Left cardiac atrium (tissue), 4 donors: Measurements from ENCODE around the gene TAS2R41. TPM values are rescaled to one million over a fixed set of nuclear protein-coding genes. Genes with fewer than 3 reads are reported as not detected.
"Not testable (repeated sequence)": the region's sequence is repeated elsewhere in the genome, so short reads cannot be mapped to it uniquely, and the experiment has no call there.

Experiments used
- ATAC-seq, 2 donors: fragments of 200-7000 bp; cut with Tn5 transposase; one replicate each; pipeline ENCODE4 v1.9.1; 2020; ENCODE audit warnings: mild to moderate bottlenecking in 2 of 2, moderate library complexity in 2 of 2
- DNase-seq: peaks from one replicate; pipeline ENCODE4 v3.0.0-alpha.2; 2020
- intact Hi-C, 2 donors: fragments of 100-400 bp; cut with DNase I; formaldehyde crosslinking; loops; one replicate each; pipeline versions ENCODE4 v1.14.1 to v1.15.1; 2022 to 2023
- total RNA-seq, 2 donors: library from RNA; stranded (reverse); fragmentation: NEBNext Ultra II Directional; extraction: Animal tissue kit (Norgen Biotek cat#: 25700); gene quantifications; one replicate each; pipeline ENCODE4 v1.2.1, GENCODE V29; 2021
- donor health status: DM: no; HTN: yes; CAD: no.
- donor health status: DM: no; HTN: yes; CAD: no; lungs with severe emphysema.
- donor health status: DM: yes; HTN: yes; CAD: no.
- donor health status: Dilated cardiomyopathy.

TAS2R41 gene
- total RNA-seq, 2 donors from 2014 or later: 0.26 TPM; not detected in 1

- intact Hi-C loops: no loop called here
- DNase-seq (no peak), ATAC-seq (no peak)
Measured at GRCh38 chr7:143455491-143455890, 22.2 kb upstream of the TAS2R41 start.

DNA sequence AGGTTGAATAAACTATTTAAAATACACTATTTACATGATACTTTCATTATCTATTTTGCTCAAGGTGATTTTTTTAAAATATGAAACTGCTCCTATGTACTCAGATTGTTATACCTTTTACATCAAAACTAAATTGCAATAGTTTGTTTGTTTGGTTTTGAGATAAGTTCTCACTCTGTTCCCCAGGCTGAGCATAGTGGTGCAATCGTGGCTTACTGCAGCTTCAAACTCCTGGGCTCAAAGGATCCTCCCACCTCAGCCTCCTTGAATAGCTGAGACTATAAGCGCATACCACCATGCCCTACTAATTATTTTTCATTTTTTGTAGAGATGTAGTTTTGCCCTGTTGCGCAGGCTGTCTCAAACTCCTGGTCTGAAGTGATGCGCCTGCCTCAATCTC, 21.7 kb upstream of the TAS2R41 start:
- intact Hi-C loops: no loop called here
- ATAC-seq (no peak), DNase-seq (no peak)

DNA sequence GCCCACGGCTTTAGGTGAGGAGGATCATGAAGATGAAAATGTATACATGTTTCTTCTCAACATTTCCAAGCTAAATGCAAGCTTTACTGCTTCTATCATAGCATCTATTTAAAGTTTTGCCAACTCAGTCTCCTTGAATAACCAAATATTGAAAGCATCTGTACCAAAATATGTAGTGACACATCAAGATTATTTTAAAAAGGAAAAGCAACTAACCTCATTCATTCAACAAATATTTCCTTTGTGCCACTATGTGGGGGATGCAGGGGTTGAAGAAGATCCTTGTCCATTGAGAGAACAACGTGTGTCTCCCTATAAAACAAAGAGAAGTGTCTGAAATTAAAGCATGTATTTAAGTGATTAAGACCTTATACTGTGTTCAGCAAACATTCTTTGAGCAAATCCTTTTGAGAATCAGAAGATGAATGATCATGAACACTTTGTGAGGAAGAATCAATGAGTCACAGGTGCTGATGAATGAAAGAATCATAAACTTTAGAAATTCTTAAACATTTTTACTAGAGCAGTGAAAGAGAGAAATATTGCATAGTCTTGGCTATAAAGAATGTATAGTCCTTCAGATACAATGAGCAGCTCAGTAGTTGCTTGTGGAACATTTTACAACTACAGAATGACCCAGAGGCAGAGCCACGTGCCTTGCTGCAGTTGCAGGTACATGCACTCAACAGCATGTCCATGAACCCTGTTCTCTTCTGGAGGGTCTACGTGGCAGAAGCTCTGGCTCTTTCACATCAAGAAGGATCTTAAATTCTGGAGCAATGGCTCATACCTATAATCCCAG, 20.5 kb upstream of the TAS2R41 start:
- ATAC-seq (no peak), DNase-seq (no peak)
- intact Hi-C loops: no loop called here

DNA sequence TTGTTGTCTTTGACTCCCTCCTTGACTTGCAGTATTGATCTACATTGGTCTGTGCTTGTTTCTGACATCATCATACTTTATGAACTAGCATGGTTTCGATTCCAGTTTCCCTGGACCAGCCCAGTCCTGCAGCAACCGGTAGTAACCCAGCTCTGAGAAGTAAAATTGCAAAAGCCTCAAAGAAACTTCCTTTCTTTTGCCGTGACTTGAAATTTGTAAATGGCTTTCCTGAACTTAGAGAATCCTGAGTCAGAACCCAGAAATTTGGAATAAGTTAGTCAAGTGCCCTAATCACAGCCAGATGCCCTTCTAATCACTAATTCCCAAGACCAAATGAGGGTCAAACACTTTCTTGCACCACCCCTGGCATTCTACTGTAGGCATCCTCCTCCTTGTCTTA, 19.4 kb upstream of the TAS2R41 start:
- DNase-seq: no peak
- intact Hi-C loops: no loop called here
- ATAC-seq: peak in 1 of 2 donors; percentile 22

GRCh38 chr7:143458681-143459080, 19.0 kb upstream of the TAS2R41 start:
- ATAC-seq: no peak
- intact Hi-C loops: no loop called here
- no peak for DNase-seq

- DNase-seq: no peak
- intact Hi-C loops: no loop called here
- ATAC-seq: no peak
Measured at GRCh38 chr7:143459359-143459758, 18.3 kb upstream of the TAS2R41 start.

DNA sequence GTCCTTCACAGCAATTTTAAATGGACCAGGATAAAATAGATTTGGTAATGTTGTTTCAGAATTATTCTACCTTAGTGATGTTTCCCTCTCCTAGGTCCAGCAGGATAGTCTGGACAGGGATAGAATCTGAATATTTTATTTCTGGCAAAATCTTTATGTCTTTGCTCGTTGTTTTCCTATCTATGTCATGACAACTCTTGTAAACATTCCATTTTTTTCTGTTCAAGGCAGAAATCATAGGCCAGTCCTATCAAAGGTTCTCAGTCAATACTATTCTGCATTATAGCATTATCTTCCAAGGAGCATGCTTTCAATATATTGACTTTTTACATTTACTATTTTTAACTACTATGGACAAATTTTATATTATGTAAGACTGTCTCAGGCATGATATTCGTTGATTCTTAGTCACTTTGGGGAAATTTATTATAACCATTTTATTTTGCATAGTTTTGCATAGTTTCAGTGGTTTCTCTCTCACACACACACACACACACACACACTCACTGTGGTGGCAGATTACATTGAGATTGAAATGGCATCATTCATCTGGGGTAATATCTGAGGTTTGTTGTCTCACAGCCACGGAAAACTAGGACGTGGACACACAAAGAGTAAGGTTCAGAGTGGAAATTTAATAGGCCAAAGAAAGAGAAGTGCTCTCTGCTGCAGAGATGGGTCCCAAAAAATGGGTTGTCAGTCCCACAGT, 17.2 kb upstream of the TAS2R41 start:
- intact Hi-C loops: no loop called here
- DNase-seq (no peak), ATAC-seq (no peak)

DNA sequence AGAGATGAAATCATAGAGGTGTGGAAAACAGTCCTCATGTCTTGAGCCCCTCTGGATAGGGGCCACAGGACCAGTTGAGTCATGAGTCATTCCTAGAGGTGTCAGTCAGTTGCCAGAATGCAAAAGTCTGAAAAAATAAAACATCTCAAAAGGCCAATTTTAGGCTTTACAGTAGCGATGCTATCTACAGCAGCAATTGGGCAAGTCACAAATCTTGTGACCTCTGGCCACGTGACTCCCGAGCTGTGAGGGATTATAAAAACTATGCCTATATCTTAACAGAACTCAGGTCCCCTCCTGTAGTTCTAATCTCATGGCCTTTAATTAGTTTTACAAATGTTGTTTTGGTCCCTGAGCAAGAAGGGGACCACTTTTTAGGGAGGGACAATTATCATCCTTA, 15.6 kb upstream of the TAS2R41 start:
- ATAC-seq (no peak), DNase-seq (no peak)
- intact Hi-C loops: no loop called here

- intact Hi-C loops: no loop called here
- DNase-seq (no peak), ATAC-seq (no peak)
Measured at GRCh38 chr7:143463556-143463955, 14.1 kb upstream of the TAS2R41 start.

- DNase-seq: no peak
- intact Hi-C loops: no loop called here
- ATAC-seq: no peak
Measured at GRCh38 chr7:143463957-143464356, 13.7 kb upstream of the TAS2R41 start.

DNA sequence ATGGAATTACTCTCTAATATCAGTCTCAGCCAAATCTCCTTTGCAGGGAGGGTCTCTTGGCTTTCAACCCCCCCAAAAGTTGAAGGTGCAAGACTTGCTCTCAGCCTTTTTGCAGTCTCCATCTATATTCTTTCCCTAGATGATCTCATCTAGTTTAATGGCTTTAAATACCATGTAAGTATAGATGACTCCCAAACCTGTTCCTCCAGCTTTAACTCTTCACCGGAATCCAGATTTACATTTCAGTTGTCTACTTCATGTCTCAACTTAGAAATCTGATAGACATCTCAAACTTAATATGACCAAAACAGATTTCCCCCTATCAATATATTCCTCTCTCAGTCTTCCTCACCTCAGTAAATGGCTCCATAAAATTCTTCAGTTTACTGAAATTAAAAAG, 9.9 kb upstream of the TAS2R41 start:
- DNase-seq (no peak), ATAC-seq (no peak)
- intact Hi-C loops: no loop called here

GRCh38 chr7:143472071-143472689, 5.5 kb upstream of the TAS2R41 start:
- intact Hi-C loops, DNase-seq, ATAC-seq: not testable (repeated sequence)

DNA sequence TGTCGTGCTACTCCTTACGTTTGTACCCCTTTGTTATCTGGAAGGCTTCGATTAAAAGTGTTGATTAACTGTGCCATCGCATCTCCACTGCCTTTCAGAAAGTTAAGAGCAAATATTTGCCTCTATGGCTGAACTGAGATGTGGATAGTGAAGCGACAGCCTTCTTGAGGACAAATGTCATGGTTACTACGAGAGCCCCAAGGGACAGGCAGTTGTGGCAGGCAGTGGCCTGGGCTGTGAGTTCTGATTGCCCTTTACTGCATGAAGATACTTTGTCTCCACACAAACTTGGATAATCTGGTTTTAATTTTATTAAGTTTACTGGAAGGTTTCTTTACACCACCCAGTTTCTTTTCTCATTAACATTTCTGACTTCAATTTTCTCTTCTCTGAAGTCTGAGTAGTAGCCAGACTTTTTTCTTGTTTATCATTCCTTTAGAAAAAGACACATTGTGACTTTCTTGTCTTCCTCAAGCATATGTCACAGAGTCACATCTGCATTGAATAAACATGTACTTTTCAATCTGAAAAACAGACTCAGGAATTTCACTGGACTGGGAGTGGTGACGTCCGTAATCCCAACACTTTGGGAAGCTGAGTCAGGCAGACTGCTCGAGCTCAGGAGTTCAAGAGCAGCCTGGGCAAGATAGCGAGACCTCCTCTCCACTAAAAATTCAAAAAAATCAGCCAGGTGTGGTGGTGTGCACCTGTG, 1.5 kb downstream of the TAS2R41 start:
- ATAC-seq (no peak), DNase-seq (no peak)
- intact Hi-C loops: no loop called here

DNA sequence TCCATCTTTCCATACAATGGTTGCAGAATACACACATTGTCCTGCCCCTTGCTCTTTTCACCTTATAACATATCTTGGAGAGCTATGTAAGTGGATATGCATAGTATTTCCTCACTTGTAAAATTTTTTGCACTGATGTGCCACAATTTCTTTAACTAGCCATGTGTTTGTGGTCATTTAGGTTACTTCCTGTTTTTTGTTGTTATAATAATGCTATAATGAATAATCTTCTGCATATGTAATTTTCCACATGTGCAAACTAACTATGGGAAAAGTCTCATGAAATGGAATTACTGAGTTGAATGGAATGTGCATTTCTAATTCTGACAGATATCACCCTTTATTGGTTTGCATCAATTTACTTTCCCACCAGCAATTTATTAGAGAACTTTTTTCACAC, 2.8 kb downstream of the TAS2R41 start:
- ATAC-seq (no peak), DNase-seq (no peak)
- intact Hi-C loops: no loop called here

DNA sequence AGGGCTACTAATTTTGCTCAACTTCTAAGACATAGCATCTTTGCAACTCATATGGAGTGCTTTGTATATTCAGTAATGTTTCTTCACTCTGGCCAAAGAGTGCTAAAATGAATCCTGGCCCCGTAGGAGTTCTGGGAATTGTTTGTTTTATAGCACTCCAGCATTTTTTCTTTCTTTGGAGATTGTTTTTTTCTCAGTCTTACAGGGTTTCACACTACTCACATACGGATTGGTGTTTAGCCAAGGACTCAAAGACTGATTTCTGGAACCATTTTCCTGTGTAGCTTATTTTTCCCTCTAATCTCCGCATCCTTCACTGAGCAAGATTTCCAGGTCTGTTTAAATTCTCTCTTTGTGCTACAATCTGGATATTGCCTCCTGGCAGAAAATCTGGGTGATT, 6.4 kb downstream of the TAS2R41 start:
- ATAC-seq: no peak
- intact Hi-C loops: no loop called here
- no peak for DNase-seq

- ATAC-seq (peak in 1 of 2 donors; percentile 32), DNase-seq (no peak)
- intact Hi-C loops: no loop called here
Measured at GRCh38 chr7:143485094-143485493, 7.4 kb downstream of the TAS2R41 start.

DNA sequence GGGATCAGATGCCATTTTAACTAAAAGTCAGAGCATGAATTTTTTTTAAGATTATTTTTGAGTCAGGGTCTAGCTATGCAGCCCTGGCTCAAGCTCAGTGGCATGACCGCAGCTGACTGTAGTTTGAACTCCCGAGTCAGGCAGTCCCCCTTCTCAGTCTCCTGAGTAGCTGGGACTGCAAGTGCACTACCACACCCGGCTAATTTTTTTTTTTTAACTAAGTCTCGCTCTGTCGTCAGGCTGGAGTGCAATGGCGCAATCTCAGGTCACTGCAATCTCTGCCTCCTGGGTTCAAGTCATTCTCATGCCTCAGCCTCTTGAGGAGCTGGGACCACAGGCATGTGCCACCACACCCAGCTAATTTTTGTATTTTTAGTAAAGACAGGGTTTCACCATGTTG, 7.8 kb downstream of the TAS2R41 start:
- no peak for ATAC-seq
- no peak for DNase-seq

GRCh38 chr7:143486266-143486665, 8.6 kb downstream of the TAS2R41 start:
- intact Hi-C loops, ATAC-seq, DNase-seq: not testable (repeated sequence)

More for the DNA sequence above, 7.8 kb downstream of the TAS2R41 start:
- intact Hi-C loops: no loop called here

- no peak for DNase-seq
- intact Hi-C loops: no loop called here
- ATAC-seq: no peak
Measured at GRCh38 chr7:143487061-143487460, 9.4 kb downstream of the TAS2R41 start.

DNA sequence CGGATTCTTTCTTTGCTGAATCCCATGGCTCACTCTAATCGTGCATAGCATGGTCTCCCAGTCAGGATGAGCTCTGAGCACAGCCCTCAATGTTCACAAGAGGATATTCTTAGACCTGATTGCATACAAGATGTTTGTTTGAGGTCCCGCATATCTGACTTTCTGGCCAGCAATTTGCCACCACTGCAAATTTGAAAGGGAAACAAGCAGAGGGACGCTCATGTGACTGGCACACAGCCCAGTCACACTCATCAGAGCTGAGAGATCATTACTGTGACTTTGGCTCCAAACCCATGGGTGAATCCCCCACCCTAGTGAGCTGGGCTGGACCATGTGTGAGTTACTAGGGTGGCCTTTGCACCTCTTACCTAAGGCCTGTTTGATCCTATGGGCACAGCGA, 9.9 kb downstream of the TAS2R41 start:
- peak; percentile 75 to 77 for ATAC-seq
- DNase-seq: peak; percentile 54
- intact Hi-C loops: no loop called here
